Raji (cell line): ENCODE data around the gene MOK.

Source experiments
- POLR2A ChIP-seq: IDR thresholded peaks from 2 replicates; pipeline ENCODE4 v1.6.1; 2011; ENCODE audit warnings: low read depth, low read length, control low read depth; ENCODE audit not compliant: insufficient read depth

The MOK gene

GRCh38 chr14:102272392-102272791 lies 32.6 kb downstream of the MOK start:
- no peak for TF ChIP-seq POLR2A

- no peak for TF ChIP-seq POLR2A
These were observed 40.2 kb downstream of the MOK start for GRCh38 chr14:102264775-102265174.

- no peak for TF ChIP-seq POLR2A
These were observed 40.6 kb downstream of the MOK start for GRCh38 chr14:102264355-102264754.

GRCh38 chr14:102262929-102263462 lies 42.0 kb downstream of the MOK start:
- no peak for TF ChIP-seq POLR2A

GRCh38 chr14:102258136-102258535 lies 46.8 kb downstream of the MOK start:
- TF ChIP-seq POLR2A = no peak

GRCh38 chr14:102256716-102257115 lies 48.2 kb downstream of the MOK start:
- no peak for TF ChIP-seq POLR2A

GRCh38 chr14:102255401-102256190 lies 49.4 kb downstream of the MOK start:
- no peak for TF ChIP-seq POLR2A

GRCh38 chr14:102252834-102253801 lies 51.8 kb downstream of the MOK start:
- TF ChIP-seq POLR2A = no peak

GRCh38 chr14:102251161-102251560 lies 53.8 kb downstream of the MOK start:
- TF ChIP-seq POLR2A = no peak

GRCh38 chr14:102250636-102251035 lies 54.3 kb downstream of the MOK start:
- no peak for TF ChIP-seq POLR2A

- TF ChIP-seq POLR2A = no peak
These were observed 55.0 kb downstream of the MOK start for GRCh38 chr14:102249981-102250380.

GRCh38 chr14:102249041-102249440 lies 55.9 kb downstream of the MOK start:
- no peak for TF ChIP-seq POLR2A

GRCh38 chr14:102248121-102248520 lies 56.8 kb downstream of the MOK start:
- TF ChIP-seq POLR2A = no peak

GRCh38 chr14:102246071-102246470 lies 58.9 kb downstream of the MOK start:
- no peak for TF ChIP-seq POLR2A

- TF ChIP-seq POLR2A = no peak
These were observed 63.8 kb downstream of the MOK start for GRCh38 chr14:102241147-102241546.

GRCh38 chr14:102239231-102239630 lies 65.7 kb downstream of the MOK start:
- TF ChIP-seq POLR2A = no peak
